CD4-positive, alpha-beta T cell treated with Interleukin-6 at 100 ng/mL for 8 hours (primary cell): ENCODE measurements around the gene NLRP3.
"Not testable (repeated sequence)": the region's sequence is repeated elsewhere in the genome, so short reads cannot be mapped to it uniquely, and the experiment has no call there.

Experiments used
- DNase-seq: peaks from one replicate; pipeline ENCODE4 v3.0.0-alpha.2; 2020; ENCODE audit warnings: mixed read lengths, low spot score

Gene NLRP3

DNA sequence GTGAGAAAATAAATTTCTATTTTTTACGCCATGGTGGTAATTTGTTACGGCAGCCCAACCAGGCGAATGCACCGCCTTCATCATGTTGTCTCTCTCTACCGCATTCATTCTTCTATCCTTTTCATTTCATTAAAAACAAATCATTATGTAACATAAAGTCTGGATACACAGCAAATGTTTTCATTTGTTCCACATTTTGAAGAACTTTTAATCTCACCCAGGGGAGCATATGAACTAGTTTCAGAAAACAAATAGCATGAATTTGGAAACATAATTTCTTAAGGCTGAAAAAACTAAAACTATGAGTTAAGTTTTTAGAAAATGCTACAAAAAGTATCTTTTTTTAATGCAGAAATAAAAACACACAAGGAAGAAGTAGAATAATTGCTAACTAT is 53.2 kb downstream of the NLRP3 start:
- no peak for DNase-seq

DNA sequence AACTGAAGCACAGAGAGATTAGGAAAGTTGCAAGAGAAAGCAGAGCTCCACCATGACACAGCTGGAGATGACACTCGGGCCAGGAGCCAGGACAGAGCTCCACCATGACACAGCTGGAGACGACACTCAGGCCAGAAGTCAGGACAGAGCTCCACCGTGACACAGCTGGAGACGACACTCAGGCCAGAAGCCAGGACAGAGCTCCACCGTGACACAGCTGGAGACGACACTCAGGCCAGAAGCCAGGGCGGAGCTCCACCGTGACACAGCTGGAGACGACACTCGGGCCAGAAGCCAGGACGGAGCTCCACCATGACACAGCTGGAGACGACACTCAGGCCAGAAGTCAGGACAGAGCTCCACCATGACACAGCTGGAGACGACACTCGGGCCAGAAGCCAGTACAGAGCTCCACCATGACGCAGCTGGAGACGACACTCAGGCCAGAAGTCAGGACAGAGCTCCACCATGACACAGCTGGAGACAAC is 55.0 kb downstream of the NLRP3 start:
- DNase-seq: not testable (repeated sequence)

DNA sequence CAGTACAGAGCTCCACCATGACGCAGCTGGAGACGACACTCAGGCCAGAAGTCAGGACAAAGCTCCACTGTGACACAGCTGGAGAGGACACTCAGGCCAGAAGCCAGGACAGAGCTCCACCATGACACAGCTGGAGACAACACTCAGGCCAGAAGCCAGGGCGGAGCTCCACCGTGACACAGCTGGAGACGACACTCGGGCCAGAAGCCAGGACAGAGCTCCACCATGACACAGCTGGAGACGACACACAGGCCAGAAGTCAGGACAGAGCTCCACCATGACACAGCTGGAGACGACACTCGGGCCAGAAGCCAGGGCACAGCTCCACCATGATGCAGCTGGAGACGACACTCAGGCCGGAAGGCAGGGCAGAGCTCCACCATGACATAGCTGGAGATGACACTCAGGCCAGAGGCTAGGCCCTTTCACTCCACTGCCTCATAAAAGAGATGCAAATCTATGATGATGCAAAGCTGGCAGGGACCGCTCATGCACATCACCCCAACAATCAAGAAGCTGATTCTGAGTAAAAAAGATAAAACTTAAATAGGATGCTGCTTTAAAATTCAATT is 55.6 kb downstream of the NLRP3 start:
- no peak for DNase-seq

DNA sequence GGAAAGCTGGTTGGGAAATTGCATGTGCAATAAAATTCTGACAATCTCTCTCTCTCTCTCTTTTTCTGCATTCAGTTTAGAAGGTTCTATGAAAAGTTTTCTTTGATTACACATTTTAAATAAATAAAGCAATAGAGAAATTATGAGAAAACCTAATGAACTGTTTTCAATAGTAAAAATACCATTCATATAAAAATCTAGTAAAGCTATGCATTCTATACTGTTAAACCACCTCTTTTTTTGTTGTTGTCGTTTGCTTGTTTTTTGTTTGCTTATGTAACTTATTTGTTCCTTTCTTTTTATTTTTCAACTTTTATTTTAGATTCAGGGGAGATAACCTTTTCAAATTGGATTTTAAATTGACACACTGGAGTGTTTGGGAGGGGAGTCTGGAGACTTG is 56.1 kb downstream of the NLRP3 start:
- no peak for DNase-seq

DNA sequence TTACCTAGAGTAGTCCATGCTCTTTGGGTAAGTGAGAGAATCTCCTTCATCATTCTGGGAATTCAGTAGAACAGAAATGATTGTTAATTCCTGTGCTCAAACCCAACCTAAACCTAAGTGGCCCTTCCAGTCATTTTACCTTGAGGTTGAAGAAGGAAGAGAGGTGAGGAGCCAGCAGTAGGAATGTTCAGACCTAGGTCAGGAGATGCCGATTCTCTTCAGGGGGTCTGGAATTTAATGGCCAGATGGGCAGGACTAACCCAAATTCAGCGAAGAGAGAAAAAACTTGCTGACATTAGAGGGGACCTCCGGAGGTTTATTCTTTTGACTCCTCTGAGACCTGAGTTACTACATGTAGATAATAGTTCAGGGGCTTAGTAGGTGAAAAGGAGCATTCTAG is 58.4 kb downstream of the NLRP3 start:
- no peak for DNase-seq

DNA sequence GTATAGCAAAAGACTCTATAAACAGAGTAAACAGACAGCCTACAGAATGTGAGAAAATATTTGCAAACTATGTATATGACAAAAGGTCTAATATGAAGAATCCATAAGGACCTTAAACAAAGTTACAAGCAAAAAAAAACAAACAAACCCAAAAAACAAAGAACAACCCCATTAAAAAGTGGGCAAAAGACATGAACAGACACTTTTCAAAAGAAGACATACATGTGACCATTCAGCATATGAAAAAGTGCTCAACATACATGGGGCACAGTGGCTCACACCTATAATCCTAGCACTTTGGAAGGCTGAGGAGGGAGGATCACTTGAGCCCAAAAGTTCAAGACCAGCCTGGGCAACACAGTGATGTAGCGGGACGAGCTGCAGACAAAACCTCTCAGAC is 59.8 kb downstream of the NLRP3 start:
- DNase-seq: no peak

DNA sequence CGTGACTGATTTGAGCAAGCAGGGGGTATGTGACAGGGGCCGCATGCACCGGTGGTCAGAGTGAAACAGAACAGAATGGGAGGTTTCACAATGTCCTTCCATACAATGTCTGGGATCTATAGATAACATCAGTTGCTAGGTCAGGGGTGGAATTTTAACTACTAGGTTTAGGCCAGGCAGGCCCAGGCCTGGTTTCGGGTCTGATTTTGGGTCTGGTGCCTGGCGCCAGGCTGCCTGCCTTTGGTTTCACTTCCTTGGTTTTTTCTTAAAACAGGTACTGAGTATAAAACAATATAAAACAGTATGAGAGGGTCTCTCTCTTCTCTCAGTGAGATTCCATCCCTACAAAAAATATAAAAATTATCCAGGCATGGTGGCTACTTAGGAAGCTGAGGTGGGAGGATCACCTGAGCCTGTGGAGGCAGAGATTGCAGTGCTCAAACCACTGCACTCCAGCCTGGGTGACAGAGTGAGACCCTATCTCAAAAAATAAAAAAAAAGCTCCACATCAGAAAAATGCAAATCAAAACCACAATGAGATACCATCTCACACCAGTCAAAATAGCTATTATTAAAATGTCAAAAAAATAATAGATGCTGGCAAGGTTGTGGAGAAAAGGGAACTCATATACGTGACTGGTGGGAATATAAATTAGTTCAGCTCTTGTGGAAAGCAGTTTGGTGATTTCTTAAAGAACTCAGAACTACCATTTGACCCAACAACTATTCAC is 60.5 kb downstream of the NLRP3 start:
- DNase-seq: not testable (repeated sequence)

DNA sequence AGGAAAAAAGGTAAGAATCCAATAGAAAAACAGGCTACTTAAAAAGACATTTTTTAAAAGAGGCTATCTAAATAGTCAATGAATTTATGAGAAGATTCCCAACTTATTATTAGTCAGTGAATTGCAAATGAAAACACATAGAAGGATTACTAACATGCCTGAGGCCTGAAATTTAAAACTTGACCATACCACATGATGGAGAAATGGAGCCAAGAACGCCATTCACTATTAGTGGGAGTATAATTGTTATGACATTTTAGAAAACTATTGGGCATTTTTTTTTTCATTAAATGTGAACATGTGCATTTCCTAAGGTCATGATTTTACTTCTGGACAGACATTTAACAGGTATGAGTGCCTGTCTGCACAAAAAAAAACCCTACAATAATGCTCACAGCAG is 66.8 kb downstream of the NLRP3 start:
- no peak for DNase-seq

DNA sequence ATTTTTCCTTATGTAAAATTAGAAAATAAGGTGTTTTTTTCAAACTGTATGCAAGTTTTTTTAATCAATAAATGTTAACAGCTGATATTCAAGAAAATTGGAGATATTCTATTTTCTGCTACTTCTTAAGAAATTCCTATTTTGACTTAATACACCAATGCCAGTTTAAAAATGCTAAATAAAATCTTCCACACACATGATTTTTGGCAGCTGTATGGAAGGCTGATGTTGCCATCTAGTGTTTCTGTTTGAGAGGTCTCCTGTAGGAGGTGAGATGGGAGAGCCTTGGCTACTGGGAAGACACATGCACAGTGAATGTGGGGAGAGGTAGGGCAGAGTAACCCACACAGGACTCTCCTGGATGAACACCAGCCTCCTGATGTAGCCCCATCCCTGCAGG is 71.1 kb downstream of the NLRP3 start:
- peak; percentile 45 for DNase-seq

DNA sequence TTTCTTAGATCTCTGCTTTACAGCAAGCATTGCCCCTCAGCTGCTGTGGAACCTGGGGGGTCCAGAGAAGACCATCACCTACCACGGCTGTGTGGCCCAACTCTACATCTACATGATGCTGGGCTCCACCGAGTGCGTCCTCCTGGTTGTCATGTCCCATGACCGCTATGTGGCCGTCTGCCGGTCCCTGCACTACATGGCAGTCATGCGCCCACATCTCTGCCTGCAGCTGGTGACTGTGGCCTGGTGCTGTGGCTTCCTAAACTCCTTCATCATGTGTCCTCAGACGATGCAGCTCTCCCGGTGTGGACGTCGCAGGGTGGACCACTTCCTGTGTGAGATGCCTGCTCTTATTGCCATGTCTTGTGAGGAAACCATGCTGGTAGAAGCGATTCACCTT is 75.4 kb downstream of the NLRP3 start:
- no peak for DNase-seq

DNA sequence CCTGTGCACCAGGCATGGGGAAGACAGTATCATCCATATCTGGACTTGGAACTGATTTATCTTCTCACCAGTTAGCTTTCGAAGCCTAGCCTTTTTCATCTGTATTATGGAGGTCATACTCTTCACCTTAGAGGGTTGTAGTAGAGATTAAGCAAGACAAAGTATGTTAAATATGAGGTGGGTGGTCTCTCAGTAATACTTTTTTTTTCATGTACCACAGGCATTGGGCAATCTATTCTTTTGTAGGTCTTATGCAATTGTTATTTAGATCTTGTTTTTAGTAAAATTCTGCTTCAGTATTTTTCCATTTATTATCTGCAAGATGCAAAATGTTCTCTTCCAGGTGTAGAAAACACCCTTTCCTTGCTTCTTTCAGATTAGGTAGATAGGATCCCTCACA is 77.1 kb downstream of the NLRP3 start:
- DNase-seq: no peak

DNA sequence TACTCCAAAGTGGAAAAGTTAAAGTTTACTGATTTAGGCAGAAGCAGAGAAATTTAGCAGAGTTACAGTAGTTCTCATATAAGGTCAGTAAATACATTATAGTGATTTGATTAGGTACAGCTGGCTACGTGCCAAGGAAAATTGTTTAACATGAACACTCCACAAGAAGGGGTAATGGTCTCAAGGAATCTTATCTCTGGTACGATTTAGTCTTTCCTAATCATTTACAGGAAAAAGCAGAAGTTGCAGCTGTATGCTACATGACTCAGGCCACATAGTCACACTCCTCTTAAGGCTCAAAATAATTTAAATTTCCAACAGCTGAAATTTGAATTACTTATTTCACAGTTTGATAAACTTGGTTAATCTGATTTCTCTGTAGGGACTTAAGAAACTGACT is 78.8 kb downstream of the NLRP3 start:
- no peak for DNase-seq

DNA sequence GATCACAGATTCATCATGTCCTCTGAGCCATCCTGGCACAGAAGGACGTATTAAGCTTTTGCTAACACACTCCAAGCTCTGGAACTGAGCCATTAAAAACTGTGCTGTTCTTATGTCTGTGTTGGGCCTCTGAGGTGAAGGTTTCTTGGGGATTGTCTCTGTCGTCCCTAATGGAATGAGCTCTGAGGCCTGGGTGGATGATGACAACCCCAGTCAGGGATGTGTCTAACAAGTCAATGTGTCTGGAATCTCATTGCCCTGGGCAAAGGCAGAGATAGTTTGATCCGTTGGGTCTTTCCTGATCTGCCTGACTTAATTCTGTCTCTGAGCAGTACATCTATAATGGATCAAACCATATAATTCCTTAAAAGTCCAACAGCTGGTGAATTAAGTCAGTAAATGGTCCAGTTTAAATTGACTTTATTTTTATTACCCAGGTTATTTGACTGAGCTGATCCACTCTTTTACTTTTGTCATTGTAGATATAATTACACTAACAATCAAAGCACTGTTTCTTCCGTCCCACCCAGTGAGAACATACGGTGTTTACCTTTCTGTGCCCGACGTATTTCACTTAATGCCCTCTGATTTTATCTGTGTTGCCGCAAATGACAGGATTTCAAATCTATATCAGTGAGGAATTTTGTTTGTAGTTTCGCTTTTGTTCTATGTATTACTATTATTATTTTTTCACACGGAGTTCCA is 80.8 kb downstream of the NLRP3 start:
- no peak for DNase-seq
